HG03097 (cell line): ENCODE data around the gene STKLD1.
A peak's percentile ranks its signal among the peaks of the same experiment; 100 is the strongest.
"Not testable (repeated sequence)": the region's sequence is repeated elsewhere in the genome, so short reads cannot be mapped to it uniquely, and the experiment has no call there.

Experiments used
- ATAC-seq: cut with Tn5 transposase; IDR thresholded peaks from one replicate; pipeline ENCODE4 v1.9.1; 2021; ENCODE audit not compliant: unreplicated experiment, low FRiP score

The STKLD1 gene

GRCh38 chr9:133375724-133376654 is at the start of gene STKLD1, which contains the start of gene SURF4:
TSS of gene STKLD1 (plus strand) at chr9:133376366. CDS start at chr9:133376474, 108 bp downstream.
TSS of gene SURF4 (minus strand) at chr9:133376060. CDS start at chr9:133375969, 91 bp downstream.
- ATAC-seq, result peak; percentile 83

- not testable (repeated sequence) for ATAC-seq
Observed at GRCh38 chr9:133327021-133327420, 49.1 kb upstream of the STKLD1 start.

GRCh38 chr9:133327834-133328484 is 48.2 kb upstream of the STKLD1 start:
- ATAC-seq, result no peak

DNA sequence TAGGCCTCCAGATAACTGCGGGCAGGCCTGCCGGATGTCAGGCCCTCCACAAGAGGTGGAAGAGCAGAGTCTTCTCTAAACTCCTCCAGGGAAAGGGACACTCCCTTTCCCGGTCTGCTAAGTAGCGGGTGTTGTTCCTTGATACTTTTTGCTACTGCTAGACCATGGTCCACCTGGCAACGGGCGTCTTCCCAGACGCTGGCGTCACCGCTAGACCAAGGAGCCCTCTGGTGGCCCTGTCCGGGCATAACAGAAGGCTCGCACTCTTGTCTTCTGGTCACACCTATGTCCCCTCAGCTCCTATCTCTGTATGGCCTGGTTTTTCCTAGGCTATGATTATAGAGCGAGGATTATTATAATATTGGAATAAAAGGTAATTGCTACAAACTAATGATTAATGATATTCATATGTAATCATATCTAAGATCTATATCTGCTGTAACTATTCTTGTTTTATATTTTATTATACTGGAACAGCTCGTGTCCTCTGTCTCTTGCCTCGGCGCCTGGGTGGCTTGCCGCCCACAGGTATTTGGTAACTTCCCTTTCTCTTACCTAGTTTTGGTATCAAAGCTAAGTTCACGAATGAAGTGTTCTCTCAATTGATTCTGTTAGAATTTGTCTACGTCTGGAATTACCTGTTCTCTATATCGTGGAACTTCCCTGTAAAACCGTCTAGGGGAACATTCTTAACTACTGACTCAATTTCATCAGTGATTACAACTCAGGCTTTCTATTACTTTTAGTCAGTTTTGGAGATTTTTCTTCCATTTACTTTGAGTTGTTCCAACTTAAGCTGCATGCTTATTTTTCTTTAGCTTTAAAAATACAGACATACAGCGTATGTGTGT is 46.6 kb upstream of the STKLD1 start:
- not testable (repeated sequence) for ATAC-seq

- no peak for ATAC-seq
Observed at GRCh38 chr9:133331221-133331620, 44.9 kb upstream of the STKLD1 start.

DNA sequence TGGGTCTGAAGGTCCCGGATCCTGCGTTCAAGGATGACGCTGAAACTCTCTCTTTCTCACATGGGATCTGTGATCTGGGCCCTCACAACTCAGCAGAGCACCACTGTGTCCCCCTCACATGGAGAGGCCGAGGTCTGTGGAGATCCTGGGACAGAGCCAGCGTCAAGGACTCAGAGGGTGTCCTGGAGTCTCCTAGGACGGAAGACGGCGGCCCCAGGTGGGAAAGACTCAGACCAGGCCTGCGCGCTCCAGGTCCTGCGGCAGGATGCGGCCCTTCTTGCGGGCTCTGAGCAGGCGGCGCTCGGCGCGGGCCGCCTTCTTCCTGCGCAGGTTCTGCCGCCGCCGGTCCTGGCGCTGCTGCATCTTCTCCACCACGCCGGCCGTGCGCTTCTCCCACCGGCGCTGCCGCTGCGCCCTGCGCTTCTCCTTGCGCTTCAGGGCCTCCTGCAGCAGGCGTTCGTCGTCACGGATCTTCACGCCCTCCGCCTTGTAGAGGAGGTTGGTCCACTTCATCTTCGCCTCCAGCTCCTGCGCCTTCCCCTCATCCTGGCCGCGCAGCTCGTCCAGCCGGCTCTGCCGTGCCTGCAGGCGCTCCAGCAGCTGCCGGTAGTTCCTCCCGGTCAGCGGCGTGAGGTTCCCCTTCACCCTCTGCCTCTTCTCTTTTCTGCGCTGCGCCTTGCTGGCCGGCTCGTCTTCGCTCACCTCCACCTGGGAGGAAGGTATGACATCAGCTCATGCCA is 44.4 kb upstream of the STKLD1 start:
- no peak for ATAC-seq

GRCh38 chr9:133332381-133332730 is 43.8 kb upstream of the STKLD1 start:
- no peak for ATAC-seq

DNA sequence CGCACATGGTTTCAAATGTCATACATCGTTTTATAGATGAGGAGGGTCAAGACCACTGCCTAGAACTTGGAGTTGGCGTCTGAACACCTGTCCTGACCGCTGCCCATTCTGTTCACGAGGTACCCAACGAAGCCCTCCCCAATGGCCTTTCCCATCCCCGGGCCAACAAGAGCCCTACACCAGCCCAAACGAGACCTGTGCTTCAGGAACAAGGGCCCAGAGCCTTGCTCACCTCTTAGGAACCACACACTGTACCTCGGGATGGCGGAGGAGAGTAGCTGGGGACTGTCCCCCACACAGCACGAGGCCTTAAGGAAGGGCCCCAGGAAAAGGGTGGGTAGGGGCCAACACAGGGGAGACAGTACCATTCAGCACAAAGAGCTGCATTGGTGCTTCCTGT is 43.2 kb upstream of the STKLD1 start:
- no peak for ATAC-seq

GRCh38 chr9:133333566-133333965 is 42.6 kb upstream of the STKLD1 start:
- ATAC-seq, result no peak

GRCh38 chr9:133334161-133334560 is 42.0 kb upstream of the STKLD1 start:
- no peak for ATAC-seq

DNA sequence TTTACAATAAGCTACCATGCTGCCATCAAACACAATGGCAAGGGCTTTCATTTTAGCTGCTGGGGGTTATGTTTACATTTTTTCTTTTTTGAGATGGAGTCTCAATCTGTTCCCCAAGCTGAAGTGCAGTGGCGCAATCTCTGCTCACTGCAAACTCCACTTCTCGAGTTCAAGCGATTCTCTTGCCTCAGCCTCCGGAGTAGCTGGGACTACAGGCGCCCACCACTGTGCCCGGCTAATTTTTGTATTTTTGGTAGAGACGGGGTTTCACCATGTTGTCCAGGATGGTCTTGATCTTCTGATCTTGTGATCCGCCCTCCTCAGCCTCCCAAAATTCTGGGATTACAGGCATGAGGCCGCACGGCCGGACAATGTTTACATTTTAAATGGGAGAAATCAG is 41.3 kb upstream of the STKLD1 start:
- ATAC-seq, result not testable (repeated sequence)

- ATAC-seq, result peak; percentile 75
Observed at GRCh38 chr9:133335924-133336811, 40.0 kb upstream of the STKLD1 start, which contains the start of gene SURF6. TSS of gene SURF6 (minus strand) at chr9:133336188. CDS start at chr9:133336132, 56 bp downstream.

- ATAC-seq, result no peak
Observed at GRCh38 chr9:133339641-133340040, 36.5 kb upstream of the STKLD1 start.

DNA sequence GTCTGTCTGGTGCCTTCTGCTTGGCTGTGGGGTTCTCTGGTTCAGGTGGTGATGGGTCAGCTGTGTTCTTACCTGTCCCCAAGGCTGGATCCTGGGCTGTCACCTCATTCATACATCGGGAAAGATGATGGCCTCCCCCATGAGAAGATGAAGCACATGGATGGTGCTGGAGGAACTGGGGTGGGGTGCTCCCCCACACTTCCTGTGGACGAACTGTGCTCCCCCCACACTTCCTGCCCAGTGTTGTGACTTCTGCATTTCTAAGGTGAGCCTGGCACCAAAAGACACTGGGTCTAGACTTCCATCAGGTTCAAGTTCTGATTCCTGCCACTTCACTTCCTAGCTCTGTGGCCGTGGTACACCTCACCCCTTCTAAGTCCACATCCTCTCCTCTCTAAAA is 35.9 kb upstream of the STKLD1 start:
- ATAC-seq, result no peak

DNA sequence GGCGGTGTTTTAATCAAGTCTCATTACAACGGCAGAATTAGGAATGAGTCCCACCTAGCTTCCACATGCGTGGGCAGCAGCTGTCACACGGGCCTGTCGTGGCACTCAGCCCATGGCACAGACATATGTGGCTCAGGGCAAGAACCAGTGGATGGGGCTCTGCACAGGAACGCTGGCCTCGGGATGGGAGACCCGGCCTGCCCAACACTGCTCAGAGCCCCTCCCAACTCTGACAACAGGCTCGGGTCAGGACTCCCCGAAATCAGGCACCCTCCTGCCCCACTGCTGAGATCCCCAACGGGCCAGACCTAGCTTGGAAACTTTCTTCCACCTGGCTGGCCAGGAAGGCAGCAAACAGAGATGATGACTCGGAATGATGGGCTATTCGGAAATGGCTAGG is 35.2 kb upstream of the STKLD1 start:
- ATAC-seq, result no peak

DNA sequence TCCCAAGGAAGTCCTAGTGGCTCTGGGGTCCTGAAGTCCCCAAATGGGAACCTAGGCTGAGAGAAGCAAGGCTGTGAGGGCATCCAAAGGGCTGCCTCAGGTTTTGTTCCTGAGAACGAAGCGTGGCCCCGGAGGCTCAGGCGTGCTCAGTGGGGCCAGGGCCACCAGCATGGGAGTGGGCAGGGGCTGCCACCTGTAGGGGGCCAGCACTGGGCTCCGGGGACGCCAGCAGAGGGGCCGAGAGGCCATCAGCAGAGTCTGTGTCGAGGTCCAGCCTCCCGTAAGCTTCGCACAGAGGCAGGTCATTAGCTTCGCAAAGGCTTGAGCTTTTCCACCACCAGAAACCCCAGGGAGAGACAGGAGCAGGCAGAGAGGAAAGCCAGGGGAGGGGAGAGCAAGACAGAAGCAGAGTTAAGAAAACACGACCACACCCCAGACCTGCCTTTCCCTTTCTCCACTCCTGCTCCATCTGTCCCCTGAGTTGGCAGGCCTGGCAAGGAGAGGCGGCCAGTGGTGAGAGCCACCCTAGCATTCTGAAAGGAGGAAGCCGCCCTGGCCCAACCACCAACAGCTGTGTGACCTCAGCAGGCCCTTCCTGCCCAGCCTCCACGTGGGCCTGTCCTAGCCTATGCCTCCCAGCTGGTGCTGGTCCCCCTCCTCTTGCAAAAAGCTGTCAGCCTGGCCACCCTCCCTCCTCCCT is 34.6 kb upstream of the STKLD1 start:
- ATAC-seq, result no peak

DNA sequence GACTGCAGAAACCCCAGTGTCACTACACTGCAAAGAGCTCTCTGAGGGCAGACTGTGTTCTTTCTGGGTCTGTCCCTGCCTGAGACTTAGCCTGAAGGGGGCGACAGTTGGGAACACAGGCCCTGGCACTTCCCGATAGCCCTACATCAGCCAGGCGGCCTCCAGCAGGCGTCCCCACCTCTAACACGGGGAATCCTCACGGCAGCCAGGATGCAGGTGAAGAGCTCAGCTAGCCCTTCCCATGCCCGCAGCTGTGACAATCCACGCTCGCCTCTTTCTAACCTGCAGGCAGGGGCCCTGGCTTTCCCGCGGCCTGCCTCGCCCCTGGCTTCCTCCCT is 34.1 kb upstream of the STKLD1 start:
- no peak for ATAC-seq

- ATAC-seq, result no peak
Observed at GRCh38 chr9:133342570-133342969, 33.6 kb upstream of the STKLD1 start.

DNA sequence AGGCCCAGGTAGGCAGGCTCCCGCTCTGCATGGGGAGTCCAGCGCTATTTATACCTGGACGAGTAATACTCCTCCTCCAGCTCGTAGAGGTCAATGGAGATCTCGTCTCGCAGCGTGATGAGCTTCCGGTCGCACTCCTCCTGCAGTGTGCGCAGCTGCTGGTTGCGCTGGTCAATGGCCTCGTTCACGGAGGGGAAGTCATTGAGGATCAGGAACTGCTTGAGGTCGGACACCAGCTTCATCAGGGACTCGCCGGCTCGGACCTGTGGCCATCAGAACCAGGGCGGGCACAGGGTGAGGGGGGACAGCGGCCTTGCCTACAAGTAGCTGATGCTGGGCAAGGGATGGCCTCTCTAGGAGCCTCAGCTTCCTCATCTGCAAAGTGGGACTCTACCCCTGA is 32.1 kb upstream of the STKLD1 start:
- no peak for ATAC-seq
